ENCODE results near the gene MCU. TPM values are rescaled to one million over a fixed set of nuclear protein-coding genes. Genes with fewer than 3 reads are reported as not detected.

The MCU gene
- total RNA-seq, 1 donor from 2014 or later: 21.7 TPM

DNA sequence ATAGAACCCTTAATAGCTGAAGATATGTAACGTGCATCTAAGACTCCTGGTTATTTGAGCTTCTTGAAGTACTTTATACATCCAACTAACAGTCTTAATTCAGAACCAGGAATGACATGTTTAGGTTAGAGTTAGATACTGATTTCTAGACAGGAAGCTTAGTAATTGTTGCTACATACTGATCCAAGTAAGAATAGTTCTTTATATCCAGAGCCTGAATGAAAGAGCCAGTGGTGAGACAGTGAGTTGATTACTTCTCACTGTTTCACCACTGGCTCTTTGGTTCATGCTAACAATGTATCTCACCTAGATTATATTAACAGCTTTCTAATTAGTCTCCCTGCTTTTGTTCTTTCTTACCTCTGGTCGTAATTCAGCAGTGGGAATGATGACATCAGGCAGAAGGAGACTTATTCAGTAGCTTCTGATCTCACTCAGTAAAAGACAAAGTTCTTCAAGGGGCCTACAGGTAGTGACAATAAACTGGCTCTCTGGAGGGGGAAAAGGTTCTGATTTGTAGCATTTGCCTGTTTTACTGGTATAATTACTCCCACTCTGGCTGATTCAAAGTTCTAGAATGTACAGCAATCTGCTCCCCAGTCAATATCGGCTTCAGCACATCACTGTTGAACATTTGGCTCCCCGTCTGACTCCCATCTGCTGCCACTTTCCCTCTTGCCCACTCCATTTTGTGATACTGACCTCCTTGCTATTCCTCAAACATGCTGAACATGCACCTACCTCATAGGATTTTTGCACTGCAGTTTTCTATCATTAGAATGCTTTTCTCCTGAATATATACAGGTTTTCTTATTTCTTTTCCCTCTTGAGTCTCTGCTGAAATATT lies 29.1 kb downstream of the MCU start:
- Mint-ChIP-seq H3K27ac (ENCODE audit: unreplicated experiment) (peak overlapping the region; percentile 8), H3K4me3 (no peak overlapping the region), H3K9me3 (no peaks in the 10 kb centered on the region), H3K36me3 (ENCODE audit: low read depth) (no peaks in the 10 kb centered on the region), H3K27me3 (ENCODE audit: low read depth) (no peaks in the 10 kb centered on the region), H3K4me1 (no peaks in the 10 kb centered on the region)
- no peak for DNase-seq (ENCODE audit: low read depth, low spot score)
- TF ChIP-seq, protein P1, sequence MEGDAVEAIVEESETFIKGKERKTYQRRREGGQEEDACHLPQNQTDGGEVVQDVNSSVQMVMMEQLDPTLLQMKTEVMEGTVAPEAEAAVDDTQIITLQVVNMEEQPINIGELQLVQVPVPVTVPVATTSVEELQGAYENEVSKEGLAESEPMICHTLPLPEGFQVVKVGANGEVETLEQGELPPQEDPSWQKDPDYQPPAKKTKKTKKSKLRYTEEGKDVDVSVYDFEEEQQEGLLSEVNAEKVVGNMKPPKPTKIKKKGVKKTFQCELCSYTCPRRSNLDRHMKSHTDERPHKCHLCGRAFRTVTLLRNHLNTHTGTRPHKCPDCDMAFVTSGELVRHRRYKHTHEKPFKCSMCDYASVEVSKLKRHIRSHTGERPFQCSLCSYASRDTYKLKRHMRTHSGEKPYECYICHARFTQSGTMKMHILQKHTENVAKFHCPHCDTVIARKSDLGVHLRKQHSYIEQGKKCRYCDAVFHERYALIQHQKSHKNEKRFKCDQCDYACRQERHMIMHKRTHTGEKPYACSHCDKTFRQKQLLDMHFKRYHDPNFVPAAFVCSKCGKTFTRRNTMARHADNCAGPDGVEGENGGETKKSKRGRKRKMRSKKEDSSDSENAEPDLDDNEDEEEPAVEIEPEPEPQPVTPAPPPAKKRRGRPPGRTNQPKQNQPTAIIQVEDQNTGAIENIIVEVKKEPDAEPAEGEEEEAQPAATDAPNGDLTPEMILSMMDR (conservative IDR thresholded peaks at IDR 0.05): no peak

GRCh38 chr10:72727130-72727529 lies 35.2 kb downstream of the MCU start:
- TF ChIP-seq, protein P1 (conservative IDR thresholded peaks at IDR 0.05): no peak
- no peaks in the 10 kb centered on the region for H3K9me3 Mint-ChIP-seq
- no peaks in the 10 kb centered on the region for H3K36me3 Mint-ChIP-seq (ENCODE audit: low read depth)

GRCh38 chr10:72728462-72728861 lies 36.5 kb downstream of the MCU start:
- no peak overlapping the region for H3K4me3 Mint-ChIP-seq

More at GRCh38 chr10:72727130-72727529, 35.2 kb downstream of the MCU start:
- no peaks in the 10 kb centered on the region for H3K4me1 Mint-ChIP-seq
- H3K27me3 Mint-ChIP-seq (ENCODE audit: low read depth): no peaks in the 10 kb centered on the region
- H3K4me3 Mint-ChIP-seq: no peak overlapping the region
- no peak overlapping the region for H3K27ac Mint-ChIP-seq (ENCODE audit: unreplicated experiment)
- no peak for DNase-seq (ENCODE audit: low read depth, low spot score)

DNA sequence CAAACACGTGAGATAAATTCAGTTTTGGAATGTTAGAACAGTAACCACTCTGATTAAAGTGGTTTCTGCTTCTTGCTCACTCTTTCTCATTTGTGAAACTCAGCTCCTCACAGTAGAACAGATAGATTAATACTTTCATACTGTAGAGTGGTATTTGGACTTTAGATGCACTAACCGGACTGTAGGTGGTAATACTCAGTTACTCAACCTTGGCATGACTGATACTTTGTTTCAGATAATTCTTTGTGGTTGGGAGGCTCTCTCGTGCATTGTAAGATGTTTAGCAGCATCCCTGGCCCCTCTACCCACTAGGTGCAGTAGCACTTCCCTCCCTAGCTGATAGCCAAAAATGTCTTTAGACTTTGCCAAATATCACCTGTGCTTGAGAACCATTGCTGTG lies 37.6 kb downstream of the MCU start:
- H3K27ac Mint-ChIP-seq (ENCODE audit: unreplicated experiment): no peak overlapping the region
- no peaks in the 10 kb centered on the region for H3K9me3 Mint-ChIP-seq
- no peaks in the 10 kb centered on the region for H3K36me3 Mint-ChIP-seq (ENCODE audit: low read depth)
- no peaks in the 10 kb centered on the region for H3K27me3 Mint-ChIP-seq (ENCODE audit: low read depth)
- no peaks in the 10 kb centered on the region for H3K4me1 Mint-ChIP-seq
- TF ChIP-seq, protein P1 (conservative IDR thresholded peaks at IDR 0.05): no peak
- DNase-seq (ENCODE audit: low read depth, low spot score): no peak
- no peak overlapping the region for H3K4me3 Mint-ChIP-seq

More at GRCh38 chr10:72728462-72728861, 36.5 kb downstream of the MCU start:
- Mint-ChIP-seq H3K27ac (ENCODE audit: unreplicated experiment) (no peak overlapping the region), H3K9me3 (no peaks in the 10 kb centered on the region), H3K27me3 (ENCODE audit: low read depth) (no peaks in the 10 kb centered on the region), H3K4me1 (no peaks in the 10 kb centered on the region), H3K36me3 (ENCODE audit: low read depth) (no peaks in the 10 kb centered on the region)
- TF ChIP-seq, protein P1 (conservative IDR thresholded peaks at IDR 0.05): no peak
- no peak for DNase-seq (ENCODE audit: low read depth, low spot score)

DNA sequence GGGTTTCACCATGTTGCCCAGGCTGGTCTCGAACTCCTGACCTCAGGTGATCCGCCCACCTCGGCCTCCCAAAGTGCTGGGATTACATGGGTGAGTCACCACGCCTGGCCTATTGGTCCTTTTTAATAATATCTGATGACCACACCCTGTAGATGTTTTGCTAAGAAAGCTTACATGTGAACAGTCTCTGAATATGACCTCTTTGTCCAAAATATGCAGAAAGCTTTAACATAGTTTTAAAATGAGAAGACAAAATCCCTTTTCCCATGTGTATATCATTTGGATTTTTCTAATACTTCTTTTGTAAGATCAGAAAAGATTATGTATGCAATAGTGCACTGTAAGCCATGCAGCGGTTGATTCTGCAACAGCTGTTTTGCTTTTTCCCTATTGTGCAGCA lies 38.5 kb downstream of the MCU start:
- no peaks in the 10 kb centered on the region for H3K27me3 Mint-ChIP-seq (ENCODE audit: low read depth)
- no peak for DNase-seq (ENCODE audit: low read depth, low spot score)
- no peak overlapping the region for H3K4me3 Mint-ChIP-seq
- no peaks in the 10 kb centered on the region for H3K4me1 Mint-ChIP-seq
- H3K9me3 Mint-ChIP-seq: no peaks in the 10 kb centered on the region
- TF ChIP-seq, protein P1 (conservative IDR thresholded peaks at IDR 0.05): no peak
- no peak overlapping the region for H3K27ac Mint-ChIP-seq (ENCODE audit: unreplicated experiment)
- no peaks in the 10 kb centered on the region for H3K36me3 Mint-ChIP-seq (ENCODE audit: low read depth)

Data from neural crest cell (in vitro differentiated cells).